Amniotic epithelial cell (primary cell): ENCODE data around the gene COL11A1.
A peak's percentile ranks its signal among the peaks of the same experiment; 100 is the strongest.

Source experiments
- DNase-seq: peaks from one replicate; pipeline ENCODE4 v3.0.0-alpha.2; 2010; ENCODE audit warnings: low read depth

COL11A1 gene

DNA sequence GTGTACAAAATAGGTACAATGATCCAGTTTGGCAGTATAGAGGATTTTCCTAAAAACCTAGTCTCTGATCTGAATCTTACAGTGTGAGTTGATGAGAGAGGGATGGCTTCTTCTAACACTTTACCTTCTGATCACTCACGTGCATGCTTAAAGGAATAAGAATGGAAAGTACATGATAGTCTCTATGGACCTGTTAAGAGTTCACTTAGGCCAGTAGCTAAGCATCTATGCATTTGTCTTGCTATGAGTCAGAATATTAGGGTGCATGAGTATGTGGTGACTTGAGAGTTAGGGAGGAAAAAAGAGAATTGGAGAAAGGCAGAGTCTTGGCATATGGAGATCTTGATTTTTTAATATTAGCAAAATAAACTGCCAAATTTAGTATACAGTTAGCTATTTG, 206.3 kb downstream of the COL11A1 start:
- peak; percentile 14 for DNase-seq

DNA sequence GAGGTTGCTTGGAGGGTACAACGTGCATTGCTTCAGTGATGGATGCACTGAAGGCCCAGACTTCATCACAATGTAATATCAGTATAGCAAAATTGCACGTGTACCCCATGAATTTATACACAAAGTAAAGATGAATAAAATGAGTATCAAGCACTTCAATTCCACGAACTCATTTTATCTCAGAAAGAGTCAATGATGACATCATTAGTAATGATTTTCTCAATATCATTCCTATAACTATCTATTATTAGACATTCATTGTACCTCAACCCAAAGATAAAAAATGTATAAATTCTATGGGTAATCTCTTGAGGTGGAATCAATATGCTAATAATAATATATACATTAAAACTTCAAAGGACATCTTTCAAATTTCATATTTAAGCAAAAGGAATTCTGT, 208.4 kb downstream of the COL11A1 start:
- no peak for DNase-seq

GRCh38 chr1:102897557-102897956, 210.8 kb downstream of the COL11A1 start:
- peak; percentile 79 for DNase-seq

- no peak for DNase-seq
Measured at GRCh38 chr1:102896771-102897170, 211.6 kb downstream of the COL11A1 start.

DNA sequence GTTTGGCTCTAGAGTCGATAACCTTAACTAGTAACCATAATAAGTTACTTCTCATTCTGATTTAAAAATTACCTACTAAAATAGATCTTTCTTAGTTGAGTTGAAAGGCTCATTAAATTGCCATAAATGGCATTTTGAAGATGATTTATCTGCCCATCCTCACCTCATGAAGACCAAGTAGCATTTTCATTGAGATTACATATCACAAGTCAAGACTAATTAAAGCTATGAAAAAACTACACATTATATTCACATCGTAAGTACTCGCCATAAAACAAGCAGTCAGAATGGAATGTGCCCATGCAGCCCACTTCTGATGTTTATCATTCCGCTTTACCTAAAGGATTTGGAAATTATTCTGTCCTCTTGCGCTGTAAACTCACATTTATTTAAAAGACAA, 212.0 kb downstream of the COL11A1 start:
- DNase-seq = peak; percentile 30

GRCh38 chr1:102891868-102892625, 216.3 kb downstream of the COL11A1 start:
- DNase-seq = peak; percentile 93

- no peak for DNase-seq
Measured at GRCh38 chr1:102886638-102887037, 221.7 kb downstream of the COL11A1 start.

- DNase-seq = no peak
Measured at GRCh38 chr1:102884238-102884637, 224.1 kb downstream of the COL11A1 start.

DNA sequence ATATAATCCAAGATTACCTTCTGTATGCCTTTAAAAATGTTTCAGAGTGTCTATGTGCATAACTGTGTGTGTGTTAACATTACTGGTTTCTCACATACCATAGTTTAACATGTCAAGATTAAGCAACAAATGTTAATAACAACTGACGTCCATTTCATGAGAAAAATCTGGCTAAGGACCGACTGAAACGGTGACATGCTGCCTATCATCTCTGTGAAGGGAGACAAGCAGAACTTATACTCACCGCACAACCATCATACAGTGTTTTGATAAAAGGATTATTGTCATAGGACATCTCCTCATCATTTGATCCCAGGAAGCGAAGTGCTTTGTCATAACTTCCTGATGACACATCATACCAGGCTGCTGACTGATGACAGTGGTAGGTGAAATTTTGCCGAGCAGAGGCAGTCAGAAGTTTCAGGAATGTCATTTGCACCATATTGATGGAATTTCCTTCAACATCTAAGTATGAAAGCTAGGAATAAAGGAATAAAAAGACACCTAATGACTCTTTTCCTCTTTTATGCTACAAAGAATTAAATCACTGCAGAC, 228.8 kb downstream of the COL11A1 start:
- peak; percentile 75 for DNase-seq

GRCh38 chr1:102875756-102876155, 232.6 kb downstream of the COL11A1 start:
- no peak for DNase-seq

DNA sequence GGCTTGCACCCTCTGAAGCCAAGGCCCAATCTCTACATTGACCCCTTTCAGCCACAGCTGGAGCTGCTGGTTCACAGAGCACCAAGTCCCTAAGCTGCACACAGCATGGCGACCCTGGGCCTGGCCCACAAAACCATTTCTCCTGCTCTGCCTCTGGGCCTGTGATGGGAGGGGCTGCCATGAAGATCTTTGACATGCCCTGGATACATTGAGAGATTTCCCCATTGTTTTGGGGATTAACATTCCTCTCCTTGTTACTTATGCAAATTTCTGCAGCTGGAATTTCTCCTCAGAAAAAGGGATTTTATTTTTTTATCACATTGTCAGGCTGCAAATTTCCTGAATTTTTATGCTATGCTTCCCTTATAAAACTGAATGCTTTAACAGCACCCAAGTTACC, 235.8 kb downstream of the COL11A1 start:
- no peak for DNase-seq

DNA sequence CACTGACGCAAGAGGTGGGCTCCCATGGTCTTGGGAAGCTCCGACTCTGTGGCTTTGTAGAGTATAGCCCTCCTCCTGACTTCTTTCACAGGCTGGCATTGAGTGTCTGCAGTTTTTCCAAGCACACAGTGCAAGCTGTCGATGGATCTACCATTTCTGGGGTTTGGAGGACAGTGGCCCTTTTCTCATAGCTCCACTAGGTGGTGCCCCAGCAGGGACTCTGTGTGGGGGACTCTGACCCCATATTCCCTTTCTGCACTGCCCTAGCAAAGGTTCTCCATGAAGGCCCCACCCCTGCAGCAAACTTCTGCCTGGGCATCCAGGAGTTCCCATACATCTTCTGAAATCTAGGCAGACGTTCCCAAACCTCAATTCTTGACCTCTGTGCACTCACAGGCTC, 236.2 kb downstream of the COL11A1 start:
- DNase-seq = no peak

DNA sequence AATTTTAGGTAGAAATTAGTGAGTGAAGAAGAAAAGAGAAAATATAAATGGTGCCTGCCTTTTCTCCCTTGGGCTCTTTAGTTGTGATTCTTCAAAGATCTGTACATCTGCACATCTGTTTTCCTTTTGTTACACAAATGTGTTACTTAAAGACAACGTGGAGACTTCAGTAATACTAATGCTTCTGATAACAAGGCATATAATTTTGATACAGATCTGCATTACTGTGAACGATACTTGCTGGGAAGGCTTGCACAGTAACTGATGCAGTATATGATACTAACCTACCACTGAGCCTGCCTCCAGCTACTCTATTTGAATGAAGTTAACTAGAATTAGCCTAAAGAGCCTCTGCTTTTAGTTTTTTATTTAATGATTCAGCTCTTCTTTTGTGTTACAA, 244.6 kb downstream of the COL11A1 start:
- DNase-seq = no peak

DNA sequence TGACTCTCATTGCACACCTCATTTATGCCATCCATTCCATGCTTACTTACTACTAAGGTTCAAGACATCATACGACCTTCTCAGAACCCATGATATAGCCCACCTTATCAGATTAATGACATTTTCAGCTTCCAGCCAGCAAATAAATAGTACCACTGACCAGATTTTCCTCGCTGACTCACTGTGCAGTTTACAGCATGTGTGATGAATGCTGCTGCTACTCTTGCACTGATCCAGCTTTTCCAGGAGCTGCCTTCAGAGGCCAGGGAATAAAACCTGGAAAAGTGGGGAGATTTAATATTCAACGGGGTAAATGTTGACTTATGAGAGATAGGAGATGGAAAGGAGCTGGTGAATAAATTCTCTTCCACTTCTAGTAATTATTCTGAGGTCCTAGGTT, 247.1 kb downstream of the COL11A1 start:
- DNase-seq = peak; percentile 33

GRCh38 chr1:102858695-102859094, 249.6 kb downstream of the COL11A1 start:
- DNase-seq = peak; percentile 59

DNA sequence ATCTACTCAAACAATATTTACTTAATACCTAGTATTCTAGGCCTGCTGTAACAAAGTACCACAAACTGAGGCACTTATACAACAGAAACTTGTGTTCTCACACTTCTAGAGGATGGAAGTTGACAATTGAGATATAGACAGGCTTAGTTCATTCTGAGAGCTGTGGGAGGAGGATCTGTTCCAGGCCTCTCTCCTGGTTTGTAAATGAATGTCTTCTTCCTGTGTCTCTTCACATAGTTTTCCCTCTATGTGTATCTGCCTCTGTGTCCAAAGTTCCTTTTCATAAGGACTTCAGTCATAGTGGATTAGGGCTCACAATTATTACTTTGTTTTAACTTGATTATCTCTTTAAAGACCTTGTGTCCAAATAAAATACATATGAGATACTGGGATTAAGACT, 251.1 kb downstream of the COL11A1 start:
- no peak for DNase-seq

- DNase-seq = no peak
Measured at GRCh38 chr1:102853701-102854187, 254.6 kb downstream of the COL11A1 start.

DNA sequence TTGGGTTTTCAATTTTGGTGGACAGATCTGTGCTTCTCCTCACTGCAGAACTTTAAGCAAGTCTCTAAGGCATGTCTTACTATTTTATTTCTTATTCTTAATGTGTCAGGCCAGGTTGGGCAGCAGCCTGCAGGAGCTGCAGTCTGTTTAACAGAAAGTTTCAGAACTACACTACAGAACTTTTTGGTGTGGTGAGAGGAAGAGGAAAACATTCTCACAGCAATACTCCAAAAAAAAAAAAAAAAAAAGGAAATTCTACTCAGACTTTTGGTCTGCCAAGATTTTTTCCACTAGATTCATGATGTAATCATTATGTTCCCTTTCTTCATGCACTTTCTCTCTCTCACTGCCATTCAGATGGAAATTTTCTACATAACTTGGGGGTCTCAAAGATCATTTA, 255.2 kb downstream of the COL11A1 start:
- DNase-seq = no peak

DNA sequence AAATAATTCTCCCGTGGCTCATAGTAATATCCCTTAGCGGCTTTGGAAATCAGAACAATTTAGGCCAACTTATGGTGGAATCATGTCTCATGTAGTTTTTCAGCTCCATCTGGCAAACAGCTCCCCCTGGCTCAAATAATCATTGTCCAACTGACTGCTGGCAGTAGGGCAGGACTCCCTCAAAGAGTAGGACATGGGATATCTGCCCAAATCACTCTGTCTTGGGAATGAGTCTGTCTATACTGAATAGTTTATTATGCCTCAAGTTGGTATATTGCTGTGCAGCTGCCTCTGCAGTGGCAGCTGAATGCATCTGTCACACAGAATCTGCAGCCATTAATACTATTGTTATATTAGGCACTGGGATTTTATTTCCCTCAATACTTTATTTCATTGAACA, 255.7 kb downstream of the COL11A1 start:
- DNase-seq = no peak

DNA sequence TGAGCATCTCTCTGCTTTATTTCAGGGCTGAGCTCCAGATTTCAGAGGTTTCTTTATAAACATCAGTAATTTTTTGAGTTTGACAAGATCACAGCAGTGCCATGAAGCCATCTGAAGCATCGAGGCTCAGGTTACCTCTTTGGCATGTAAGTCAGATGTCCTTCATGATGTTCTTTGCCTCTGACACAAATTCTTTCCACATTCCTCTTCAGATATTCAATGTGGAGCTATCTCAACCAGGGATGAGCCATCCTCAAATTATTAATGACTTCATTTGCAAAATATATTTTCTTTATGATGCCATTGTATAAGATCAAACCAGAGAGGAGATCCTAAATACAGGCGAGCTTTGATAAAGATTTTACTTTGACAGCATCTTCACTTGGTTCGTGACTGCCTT, 256.7 kb downstream of the COL11A1 start:
- DNase-seq = peak; percentile 5

GRCh38 chr1:102842606-102843005, 265.7 kb downstream of the COL11A1 start:
- DNase-seq = no peak

DNA sequence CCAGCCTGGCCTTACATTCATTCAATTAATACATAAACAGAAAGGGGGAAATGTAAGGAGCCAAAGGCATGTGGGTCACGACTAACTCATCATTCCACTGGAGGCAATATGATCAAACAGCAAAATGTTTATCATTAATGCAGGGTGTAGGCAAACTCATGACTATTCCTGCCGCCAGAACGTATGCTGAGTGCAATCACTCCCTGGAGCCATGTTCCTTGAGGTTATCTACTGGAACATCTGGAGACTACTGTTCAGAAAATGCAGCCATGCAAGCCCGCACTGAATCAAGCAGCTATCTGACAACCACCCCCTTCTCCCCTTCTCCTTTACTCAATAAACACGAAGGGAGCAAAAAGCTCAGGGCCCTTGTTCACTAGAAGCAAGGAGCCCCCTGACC, 267.6 kb downstream of the COL11A1 start:
- DNase-seq = no peak

DNA sequence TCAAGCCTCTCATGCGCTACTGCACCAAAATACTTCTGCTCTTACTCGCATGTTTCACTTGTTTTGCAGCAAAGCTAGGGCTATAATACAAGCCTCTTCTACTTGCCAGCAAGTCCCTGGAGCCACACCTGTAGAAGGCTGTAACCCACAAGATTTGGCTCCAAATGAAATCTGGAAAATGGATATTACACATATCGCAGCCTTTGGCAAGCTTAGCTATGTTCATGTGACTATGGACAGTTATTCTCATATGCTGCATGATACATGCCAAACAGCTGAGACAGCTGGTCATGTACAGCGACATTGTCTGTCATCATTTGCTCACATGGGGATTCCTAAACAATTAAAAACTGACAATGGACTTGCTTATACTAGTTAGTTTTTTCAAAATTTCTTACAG, 270.3 kb downstream of the COL11A1 start:
- no peak for DNase-seq

DNA sequence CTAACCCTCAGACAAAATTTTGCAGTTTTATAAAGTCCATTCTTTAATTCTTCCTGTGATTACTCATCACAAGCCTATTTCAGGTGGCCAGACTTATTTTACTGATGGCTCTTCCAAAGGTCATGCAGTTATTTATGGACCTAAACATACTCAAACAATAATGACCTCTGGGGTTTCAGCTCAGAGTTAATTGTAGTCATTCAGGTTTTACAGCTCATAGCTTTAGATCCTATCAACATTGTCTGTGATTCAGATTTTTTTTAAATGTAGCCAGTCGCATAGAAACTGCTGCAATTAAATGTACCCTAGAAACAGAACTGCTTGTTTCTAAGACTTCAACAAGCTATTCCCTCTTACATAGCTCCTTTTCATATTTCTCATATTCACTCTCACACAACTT, 270.8 kb downstream of the COL11A1 start:
- DNase-seq = no peak
